Breast epithelium (tissue), 4 donors: ENCODE measurements around the gene ZNF653. TPM values are rescaled to one million over a fixed set of nuclear protein-coding genes. Genes with fewer than 3 reads are reported as not detected.
A peak's percentile ranks its signal among the peaks of the same experiment; 100 is the strongest.

Experiments
- DNase-seq, 2 donors: peaks; one replicate each; pipeline ENCODE4 v3.0.0-alpha.2; 2019; ENCODE audit warnings: low spot score in 2 of 2
- H3K27ac ChIP-seq, 2 donors: fragments of 200-600 bp; sonication (generic) in 1 of 2; one replicate each; pipeline ENCODE4 v1.5.1; 2016 to 2019; ENCODE audit warnings: mild to moderate bottlenecking in 1 of 2
- H3K27me3 ChIP-seq, 2 donors: fragments of 200-600 bp; sonication (generic) in 1 of 2; one replicate each; pipeline versions ENCODE4 v1.5.1 to v1.6.0; 2017 to 2019; ENCODE audit warnings: control low read depth in 1 of 2, mild to moderate bottlenecking in 1 of 2
- H3K36me3 ChIP-seq: fragments of 200-600 bp; one replicate; pipeline ENCODE4 v1.5.1; 2019
- H3K4me1 ChIP-seq, 2 donors: fragments of 200-600 bp; sonication (generic); one replicate each; pipeline ENCODE4 v1.5.1; 2016 to 2019; ENCODE audit warnings: control low read depth in 1 of 2
- H3K4me3 ChIP-seq, 3 donors: fragments of 200-600 bp; sonication (generic); 1 replicate in 2 of 3; 2 replicates in 1 of 3; pipeline ENCODE4 v1.5.1; 2016 to 2019; ENCODE audit warnings: mild to moderate bottlenecking in 3 of 3, moderate library complexity in 2 of 3
- H3K9me3 ChIP-seq, 2 donors: fragments of 200-600 bp; sonication (generic) in 1 of 2; one replicate each; pipeline ENCODE4 v1.5.1; 2016 to 2019; ENCODE audit warnings: control low read depth in 1 of 2
- POLR2A ChIP-seq: fragments of 450-650 bp; IDR thresholded peaks from one replicate; pipeline ENCODE4 v1.6.1; 2016; ENCODE audit warnings: antibody characterized with exemption, mild to moderate bottlenecking, moderate library complexity
- POLR2AphosphoS5 ChIP-seq, 3 donors: sonication (generic); formaldehyde crosslinking; IDR thresholded peaks; one replicate each; pipeline ENCODE4 v1.6.1; 2017; ENCODE audit warnings: antibody characterized with exemption in 3 of 3
- intact Hi-C: fragments of 100-400 bp; cut with DNase I; formaldehyde crosslinking; loops from one replicate; pipeline ENCODE4 v1.15.1; 2023; ENCODE audit warnings: low total_unique reads
- total RNA-seq, 3 donors: library from RNA; depleted of rRNA; stranded (reverse); fragments of >200 nt; gene quantifications; one replicate each; pipeline ENCODE4 v1.1.0, GENCODE V29; 2016
- TF ChIP-seq, protein P1 (sequence below), 3 donors: fragments of 450-650 bp; IDR thresholded peaks; one replicate each; pipeline ENCODE4 v1.5.1; 2016 to 2017; ENCODE audit warnings: antibody characterized with exemption in 3 of 3, mild to moderate bottlenecking in 3 of 3, moderate library complexity in 3 of 3

ZNF653 gene
- total RNA-seq, 3 donors from 2014 or later = 3.4 to 14.0 (median 10.8) TPM

GRCh38 chr19:11507370-11508078 is 1.9 kb upstream of the ZNF653 start:
- no peaks in the 10 kb centered on the region for H3K36me3 ChIP-seq
- H3K27me3 ChIP-seq = no peaks in the 10 kb centered on the region
- DNase-seq = no peak
- TF ChIP-seq POLR2AphosphoS5 (IDR thresholded peaks at IDR 0.05) = no peak
- TF ChIP-seq POLR2A = no peak
- TF ChIP-seq, protein P1, sequence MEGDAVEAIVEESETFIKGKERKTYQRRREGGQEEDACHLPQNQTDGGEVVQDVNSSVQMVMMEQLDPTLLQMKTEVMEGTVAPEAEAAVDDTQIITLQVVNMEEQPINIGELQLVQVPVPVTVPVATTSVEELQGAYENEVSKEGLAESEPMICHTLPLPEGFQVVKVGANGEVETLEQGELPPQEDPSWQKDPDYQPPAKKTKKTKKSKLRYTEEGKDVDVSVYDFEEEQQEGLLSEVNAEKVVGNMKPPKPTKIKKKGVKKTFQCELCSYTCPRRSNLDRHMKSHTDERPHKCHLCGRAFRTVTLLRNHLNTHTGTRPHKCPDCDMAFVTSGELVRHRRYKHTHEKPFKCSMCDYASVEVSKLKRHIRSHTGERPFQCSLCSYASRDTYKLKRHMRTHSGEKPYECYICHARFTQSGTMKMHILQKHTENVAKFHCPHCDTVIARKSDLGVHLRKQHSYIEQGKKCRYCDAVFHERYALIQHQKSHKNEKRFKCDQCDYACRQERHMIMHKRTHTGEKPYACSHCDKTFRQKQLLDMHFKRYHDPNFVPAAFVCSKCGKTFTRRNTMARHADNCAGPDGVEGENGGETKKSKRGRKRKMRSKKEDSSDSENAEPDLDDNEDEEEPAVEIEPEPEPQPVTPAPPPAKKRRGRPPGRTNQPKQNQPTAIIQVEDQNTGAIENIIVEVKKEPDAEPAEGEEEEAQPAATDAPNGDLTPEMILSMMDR (IDR thresholded peaks at IDR 0.05) = no peak
- peaks cover 0 to 4% of the 10 kb centered on the region in 2 donors for H3K4me1 ChIP-seq
- H3K4me3 ChIP-seq = no peak overlapping the region
- no peak overlapping the region for H3K27ac ChIP-seq
- H3K9me3 ChIP-seq = no peaks in the 10 kb centered on the region
- intact Hi-C loops = no loop called here

DNA sequence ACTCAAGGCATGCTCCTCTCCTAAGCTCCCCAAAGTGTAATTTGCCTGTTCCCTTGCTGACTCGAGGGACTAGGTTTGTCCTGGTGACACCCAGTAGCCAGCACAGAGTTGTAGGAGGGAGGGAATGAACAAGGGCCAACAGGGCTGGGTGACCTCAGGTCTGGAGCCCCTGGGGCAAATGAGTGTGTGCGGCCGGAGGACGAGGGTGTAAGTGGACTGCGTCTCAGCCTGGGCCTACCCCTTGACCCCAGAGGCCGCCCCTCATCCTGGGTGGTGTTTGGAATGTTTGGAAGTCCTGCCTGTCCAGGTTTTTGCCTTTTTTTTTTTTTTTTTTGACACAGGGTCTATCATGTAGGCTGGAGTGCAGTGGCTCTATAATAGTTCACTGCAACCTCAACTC is 1.3 kb upstream of the ZNF653 start:
- H3K4me1 ChIP-seq = peaks cover 0 to 4% of the 10 kb centered on the region in 2 donors
- TF ChIP-seq POLR2AphosphoS5 (IDR thresholded peaks at IDR 0.05) = no peak
- no peak for TF ChIP-seq POLR2A
- TF ChIP-seq, protein P1 (IDR thresholded peaks at IDR 0.05) = no peak
- DNase-seq = no peak
- H3K27me3 ChIP-seq = no peaks in the 10 kb centered on the region
- H3K9me3 ChIP-seq = no peaks in the 10 kb centered on the region
- intact Hi-C loops = no loop called here
- H3K36me3 ChIP-seq = no peaks in the 10 kb centered on the region
- no peak overlapping the region for H3K4me3 ChIP-seq
- H3K27ac ChIP-seq = no peak overlapping the region

- TF ChIP-seq, protein P1 (IDR thresholded peaks at IDR 0.05) = no peak
- TF ChIP-seq POLR2A = no peak
- TF ChIP-seq POLR2AphosphoS5 (IDR thresholded peaks at IDR 0.05) = no peak
- peak overlapping the region; percentile 96 to 99 for H3K27ac ChIP-seq
- H3K9me3 ChIP-seq = no peaks in the 10 kb centered on the region
- H3K4me3 ChIP-seq = peak overlapping the region; percentile 78 to 99 (median 91)
- intact Hi-C loops = no loop called here
- no peaks in the 10 kb centered on the region for H3K27me3 ChIP-seq
- H3K36me3 ChIP-seq = no peaks in the 10 kb centered on the region
- H3K4me1 ChIP-seq = peaks cover 0 to 4% of the 10 kb centered on the region in 2 donors
- no peak for DNase-seq
Measured at GRCh38 chr19:11506101-11506555, 489 bp upstream of the ZNF653 start.

- Histone ChIP-seq H3K4me1 (peaks cover 0 to 4% of the 10 kb centered on the region in 2 donors), H3K9me3 (no peaks in the 10 kb centered on the region), H3K27me3 (no peaks in the 10 kb centered on the region), H3K27ac (peak overlapping the region; percentile 96 to 99), H3K36me3 (no peaks in the 10 kb centered on the region), H3K4me3 (peak overlapping the region; percentile 78 to 99 (median 91))
- TF ChIP-seq POLR2A = no peak
- TF ChIP-seq POLR2AphosphoS5 (IDR thresholded peaks at IDR 0.05) = peak in 1 of 3 donors; percentile 9
- intact Hi-C loops = no loop called here
- peak; percentile 97 for DNase-seq
Measured at GRCh38 chr19:11505032-11505503, 571 bp downstream of the ZNF653 start.

DNA sequence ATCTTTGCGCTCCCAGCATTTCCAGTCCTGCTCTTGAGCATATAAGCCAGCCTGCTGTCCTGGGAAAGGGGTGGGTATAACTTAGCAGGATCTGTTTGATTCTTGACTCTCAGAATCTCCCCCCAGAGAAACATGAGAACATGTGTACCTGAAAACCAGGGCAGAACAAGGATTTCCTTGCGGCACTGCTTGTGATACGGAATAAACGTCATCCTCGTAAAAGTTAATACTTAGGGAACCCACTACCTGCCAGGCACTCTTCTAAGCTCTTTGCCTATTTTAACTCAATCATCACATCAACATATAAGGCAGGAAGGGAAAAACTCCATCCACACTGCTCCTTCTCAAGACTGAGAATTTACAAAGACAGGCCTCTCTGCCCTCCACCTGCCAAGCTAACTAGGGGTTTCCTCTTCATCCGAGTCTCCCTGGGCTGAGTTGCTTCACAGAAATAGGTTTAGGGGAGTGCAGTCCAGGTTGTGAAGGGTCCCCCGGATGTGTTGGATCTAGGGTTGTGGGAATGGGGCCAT is 1.1 kb downstream of the ZNF653 start:
- Histone ChIP-seq H3K36me3 (no peaks in the 10 kb centered on the region), H3K4me3 (peak overlapping the region; percentile 78 to 99 (median 91)), H3K27me3 (no peaks in the 10 kb centered on the region), H3K27ac (peak overlapping the region; percentile 96 to 99), H3K4me1 (peaks cover 0 to 4% of the 10 kb centered on the region in 2 donors), H3K9me3 (no peaks in the 10 kb centered on the region)
- DNase-seq = no peak
- intact Hi-C loops = no loop called here
- TF ChIP-seq, protein P1 (IDR thresholded peaks at IDR 0.05) = no peak
- TF ChIP-seq POLR2AphosphoS5 (IDR thresholded peaks at IDR 0.05) (no peak), POLR2A (no peak)
